GM10266 (cell line): ENCODE data around the gene DIO3.

Experiments
- DNase-seq: peaks from one replicate; pipeline ENCODE4 v3.0.0; 2012; ENCODE audit errors: extremely low spot score
- TF ChIP-seq, protein P1 (sequence below): IDR thresholded peaks from 2 replicates; pipeline ENCODE4 v1.5.1; 2012; ENCODE audit warnings: mild to moderate bottlenecking, low read depth; ENCODE audit not compliant: control insufficient read depth, insufficient read depth; ENCODE audit errors: missing control alignments

DIO3 gene

DNA sequence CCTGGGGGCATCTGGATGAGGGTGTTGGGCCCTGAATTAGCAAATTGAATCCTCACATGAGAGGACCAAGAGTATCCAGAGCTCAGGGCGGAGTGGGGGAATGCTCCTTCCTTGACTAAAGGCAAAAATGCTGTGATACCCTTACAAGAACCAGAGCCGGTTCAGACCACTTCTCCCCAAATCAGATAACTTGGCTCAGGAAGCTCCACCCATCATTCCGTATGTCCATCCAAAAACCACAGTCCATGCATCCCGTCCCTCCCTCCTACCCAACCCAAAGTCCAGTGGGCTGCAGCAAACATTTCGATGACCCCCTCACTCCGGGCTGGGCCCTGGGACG lies 22.4 kb downstream of the DIO3 start:
- TF ChIP-seq, protein P1, sequence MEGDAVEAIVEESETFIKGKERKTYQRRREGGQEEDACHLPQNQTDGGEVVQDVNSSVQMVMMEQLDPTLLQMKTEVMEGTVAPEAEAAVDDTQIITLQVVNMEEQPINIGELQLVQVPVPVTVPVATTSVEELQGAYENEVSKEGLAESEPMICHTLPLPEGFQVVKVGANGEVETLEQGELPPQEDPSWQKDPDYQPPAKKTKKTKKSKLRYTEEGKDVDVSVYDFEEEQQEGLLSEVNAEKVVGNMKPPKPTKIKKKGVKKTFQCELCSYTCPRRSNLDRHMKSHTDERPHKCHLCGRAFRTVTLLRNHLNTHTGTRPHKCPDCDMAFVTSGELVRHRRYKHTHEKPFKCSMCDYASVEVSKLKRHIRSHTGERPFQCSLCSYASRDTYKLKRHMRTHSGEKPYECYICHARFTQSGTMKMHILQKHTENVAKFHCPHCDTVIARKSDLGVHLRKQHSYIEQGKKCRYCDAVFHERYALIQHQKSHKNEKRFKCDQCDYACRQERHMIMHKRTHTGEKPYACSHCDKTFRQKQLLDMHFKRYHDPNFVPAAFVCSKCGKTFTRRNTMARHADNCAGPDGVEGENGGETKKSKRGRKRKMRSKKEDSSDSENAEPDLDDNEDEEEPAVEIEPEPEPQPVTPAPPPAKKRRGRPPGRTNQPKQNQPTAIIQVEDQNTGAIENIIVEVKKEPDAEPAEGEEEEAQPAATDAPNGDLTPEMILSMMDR: no peak
- DNase-seq: no peak

DNA sequence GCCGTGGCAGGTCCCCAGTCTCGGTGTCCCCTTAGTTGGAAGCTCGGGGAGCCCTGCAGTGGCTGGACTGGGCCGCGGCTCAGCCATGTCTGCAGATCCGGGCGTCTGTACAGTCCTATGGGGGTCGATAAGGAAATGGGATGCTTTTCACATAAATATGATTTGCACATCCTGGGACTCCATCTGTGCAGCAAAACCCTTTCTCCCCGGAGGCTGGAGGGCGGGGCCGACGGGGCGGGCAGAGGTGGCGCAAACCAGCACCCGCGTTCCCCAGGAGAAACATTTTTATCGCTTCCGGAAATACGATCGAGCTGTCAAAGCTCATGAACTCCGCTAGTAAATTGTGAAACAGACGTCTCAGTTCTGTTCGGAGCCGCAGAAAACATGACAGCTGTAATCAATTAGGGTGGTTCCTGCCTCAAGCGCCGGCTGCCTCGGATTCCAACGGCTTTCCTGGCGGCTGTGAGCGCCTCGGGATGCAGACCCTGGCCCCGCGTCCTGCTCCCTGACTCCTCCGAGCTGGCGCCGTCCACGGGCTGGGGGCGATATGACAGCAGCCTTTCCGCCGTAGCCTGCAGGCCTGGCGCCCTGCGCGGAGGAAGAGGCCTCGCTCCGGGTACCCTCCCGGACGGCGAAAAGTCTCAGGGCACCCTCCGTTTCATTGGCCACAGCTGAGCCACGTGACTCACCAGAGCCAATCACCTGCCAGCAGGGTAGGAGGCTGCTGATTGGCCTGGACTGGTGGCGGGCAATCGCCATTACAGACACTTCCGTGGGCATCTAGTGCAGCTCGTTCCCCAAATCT lies 23.0 kb downstream of the DIO3 start:
- no peak for DNase-seq
- TF ChIP-seq, protein P1: no peak

DNA sequence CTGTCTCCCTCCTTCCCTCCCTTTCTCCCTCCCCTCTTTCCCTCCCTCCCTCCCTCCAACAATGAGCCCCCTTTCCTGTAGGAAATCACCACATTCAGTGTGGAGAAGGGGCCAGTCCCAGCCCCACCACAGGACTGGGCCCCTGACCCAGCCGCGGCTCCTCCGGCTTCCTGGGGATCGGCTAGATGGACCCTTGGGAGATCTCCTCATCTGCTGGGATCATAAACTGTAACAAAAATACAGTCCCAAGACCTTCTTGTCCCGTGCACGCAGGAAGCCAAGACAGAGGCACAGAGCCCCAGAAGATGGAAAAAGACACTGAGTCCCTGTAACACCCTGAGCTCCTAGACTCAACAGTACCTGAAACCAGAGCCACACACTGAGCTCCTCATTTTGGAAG lies 23.9 kb downstream of the DIO3 start:
- no peak for DNase-seq
- TF ChIP-seq, protein P1: no peak

DNA sequence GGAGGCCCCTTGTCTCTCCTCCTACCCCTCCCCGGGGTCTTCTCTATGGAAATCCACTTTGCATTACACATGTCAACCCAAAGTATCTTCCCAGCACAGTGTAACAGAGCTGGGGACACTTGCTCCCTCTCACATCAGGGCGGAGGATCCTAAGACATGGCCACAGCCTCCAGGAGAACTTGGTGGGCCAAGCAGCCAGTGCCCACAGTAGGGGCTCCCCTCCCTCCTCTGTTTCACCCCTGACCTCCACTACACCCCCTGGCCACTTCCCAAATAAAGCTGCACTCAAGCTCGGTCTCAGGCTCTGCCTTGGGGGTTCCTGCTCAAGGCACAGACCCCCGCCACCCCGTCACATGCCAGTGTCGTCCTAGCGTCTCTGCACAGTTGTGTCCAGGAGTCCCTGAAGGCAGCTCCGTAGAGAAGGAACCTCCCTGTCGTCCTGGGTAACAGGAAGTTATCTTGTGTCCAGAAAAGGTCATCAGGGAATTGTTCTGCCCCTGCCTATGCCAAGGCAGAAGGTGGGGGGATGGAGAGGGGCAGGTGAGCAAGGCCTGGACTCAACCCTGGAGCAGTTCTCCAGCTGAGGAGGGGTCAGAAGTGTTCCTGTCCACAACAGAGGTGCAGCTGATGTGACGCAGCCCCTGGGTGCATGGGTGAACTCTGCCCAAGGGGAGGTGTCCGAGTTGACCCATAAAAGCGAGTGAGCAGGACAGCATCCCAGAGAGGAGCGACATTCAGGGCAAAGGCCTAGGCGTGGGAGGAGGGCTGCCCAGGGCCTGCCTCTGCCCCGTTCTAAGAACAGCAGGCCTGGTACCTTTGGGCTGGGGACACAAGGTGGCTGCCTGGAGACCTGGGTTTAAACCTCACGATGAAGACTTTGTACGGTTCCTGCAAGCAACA lies 25.5 kb downstream of the DIO3 start:
- TF ChIP-seq, protein P1: no peak
- no peak for DNase-seq

DNA sequence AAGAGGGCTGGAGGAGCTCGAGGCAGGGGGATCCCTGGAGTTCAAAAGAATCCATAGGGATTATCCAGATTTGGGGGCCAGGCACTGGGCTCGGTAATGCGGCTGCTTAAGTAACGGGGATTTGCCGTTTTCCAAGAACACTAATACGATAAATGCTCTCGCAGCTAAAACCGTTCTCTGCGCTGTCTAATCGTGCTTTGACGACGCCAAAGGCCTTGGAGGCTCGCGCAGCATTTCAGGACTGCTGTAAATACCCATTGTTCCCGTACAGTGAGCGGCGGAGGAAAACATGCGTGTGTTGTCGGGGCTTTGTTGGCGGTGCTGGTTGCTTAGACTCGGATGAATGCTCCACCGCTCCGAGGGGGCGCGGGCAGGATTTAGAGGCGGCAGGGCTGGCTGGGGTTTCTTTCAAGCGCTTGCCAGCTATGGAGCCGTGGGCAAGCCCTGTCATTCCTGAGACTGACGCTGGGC lies 26.2 kb downstream of the DIO3 start:
- no peak for DNase-seq
- TF ChIP-seq, protein P1: no peak

DNA sequence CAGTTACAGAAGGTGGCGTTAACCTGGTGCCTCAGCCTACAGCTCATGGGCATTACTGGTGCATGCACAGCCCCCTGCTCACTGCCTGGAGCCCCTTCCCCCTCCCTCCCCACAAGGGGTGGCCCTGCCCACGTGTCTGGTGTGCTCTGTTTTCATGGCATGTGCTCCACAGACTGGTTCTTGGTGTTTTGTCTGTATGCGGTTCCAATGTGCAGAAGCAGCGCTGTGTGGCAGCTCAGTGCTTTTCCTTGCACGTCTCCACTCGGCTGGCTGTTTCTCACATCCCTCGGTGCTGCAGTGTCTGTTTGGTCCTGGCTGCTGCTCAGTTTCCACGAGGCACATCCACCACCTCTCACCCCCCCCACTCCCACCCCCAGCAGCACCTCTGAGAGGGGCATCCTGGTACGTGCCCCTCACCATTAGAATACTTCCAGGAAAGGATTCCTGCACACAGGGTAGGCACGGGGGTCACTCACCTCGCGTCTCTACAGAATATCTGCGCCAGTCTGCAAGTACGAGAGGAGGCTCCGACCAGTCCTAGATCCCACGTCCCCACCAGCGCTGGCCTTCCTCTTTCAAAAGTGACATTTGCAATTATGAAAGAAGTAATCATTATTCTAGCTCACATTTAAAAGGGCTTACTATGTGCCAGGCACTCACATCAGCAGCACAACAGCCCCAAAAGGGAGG lies 27.1 kb downstream of the DIO3 start:
- no peak for DNase-seq
- TF ChIP-seq, protein P1: no peak
